K562 (cell line): ENCODE measurements around the gene XPNPEP1. TPM values are rescaled to one million over a fixed set of nuclear protein-coding genes. Genes with fewer than 3 reads are reported as not detected.

ENCODE experiments used
- ATAC-seq: fragments of 200-7000 bp; cut with Tn5 transposase; 3 replicates; pipeline ENCODE4 v1.9.1; 2020; ENCODE audit warnings: moderate library complexity
- BruUV-seq: library from RNA; stranded (reverse); fragments of 400-500 nt; replicated peaks from 2 replicates; lab custom pipeline; 2021; lab: Mats Ljungman, UMichigan
- CTCF ChIA-PET: fragments of 300-600 bp; formaldehyde crosslinking; extraction: SDS; loops from one replicate; lab custom pipeline; 2021; ENCODE audit warnings: low intra/inter-chr PET ratio; lab: Yijun Ruan, JAX
- POLR2A ChIA-PET: fragments of 300-600, 350-650 bp; sonication (Branson Sonifier 250); formaldehyde crosslinking; extraction: SDS; loops from one replicate; lab custom pipeline; 2021; ENCODE audit warnings: antibody characterized with exemption, inconsistent platforms; lab: Yijun Ruan, JAX
- DNase-seq, 4 experiments: peaks; one replicate each; pipeline versions ENCODE4 v3.0.0 to v3.0.0-alpha.2; 2011 to 2018; ENCODE audit warnings: low spot score in 3 of 4, mixed read lengths in 3 of 4; ENCODE audit errors: extremely low read depth in 1 of 4
- FAIRE-seq: peaks from 2 replicates; lab custom pipeline; 2011; peaks lifted over from hg19 to GRCh38; lab: Jason Lieb, UNC
- H2AFZ ChIP-seq: 2 replicates; pipeline ENCODE4 v1.6.0; 2011; ENCODE audit warnings: low read depth, low read length, control low read depth, inconsistent platforms
- H3K27ac ChIP-seq: fragments of 200-600 bp; 3 replicates; pipeline ENCODE4 v1.8.0; 2011; ENCODE audit warnings: low read depth, mild to moderate bottlenecking, control low read depth, inconsistent platforms, low read length, moderate library complexity, mixed read lengths; ENCODE audit errors: extremely low read depth
- H3K27me3 ChIP-seq, 2 experiments: fragments of 300-600 bp in 1 of 2; 2 replicates in 1 of 2; 3 replicates in 1 of 2; pipeline versions ENCODE4 v1.6.0 to v1.8.0; 2011; ENCODE audit warnings: inconsistent platforms in 2 of 2, low read length in 2 of 2, mild to moderate bottlenecking in 1 of 2, mixed read lengths in 1 of 2, moderate library complexity in 1 of 2; ENCODE audit not compliant: control insufficient read depth in 2 of 2, insufficient read depth in 2 of 2
- H3K36me3 ChIP-seq: fragments of 300-600 bp; 3 replicates; pipeline ENCODE4 v1.8.0; 2011; ENCODE audit warnings: mild to moderate bottlenecking, low read length, inconsistent platforms; ENCODE audit not compliant: control insufficient read depth, insufficient read depth
- H3K4me1 ChIP-seq, 2 experiments: fragments of 200-600 bp in 1 of 2; replicated peaks in 1 of 2; 2 replicates in 1 of 2; 3 replicates in 1 of 2; pipeline versions ENCODE4 v1.5.1 to v1.8.0; 2011; ENCODE audit warnings: inconsistent platforms in 2 of 2, low read length in 2 of 2, mild to moderate bottlenecking in 1 of 2, mixed read lengths in 1 of 2, moderate library complexity in 1 of 2; ENCODE audit not compliant: control insufficient read depth in 2 of 2, insufficient read depth in 2 of 2
- H3K4me2 ChIP-seq: 2 replicates; pipeline ENCODE4 v1.6.1; 2011; ENCODE audit warnings: low read length, control low read depth, inconsistent platforms, mixed read lengths; ENCODE audit not compliant: insufficient read depth
- H3K4me3 ChIP-seq: fragments of 200-600 bp; sonication (generic), shearing (Covaris generic); 2 replicates; pipeline ENCODE4 v1.5.1; 2016; ENCODE audit warnings: control low read depth, inconsistent platforms
- H3K79me2 ChIP-seq: fragments of 200-600 bp; 3 replicates; pipeline ENCODE4 v1.8.0; 2011; ENCODE audit warnings: low read length, inconsistent platforms; ENCODE audit not compliant: control insufficient read depth, insufficient read depth
- H3K9ac ChIP-seq, 2 experiments: 2 replicates each; pipeline versions ENCODE4 v1.6.0 to v1.6.1; 2011; ENCODE audit warnings: low read depth in 2 of 2, low read length in 2 of 2, control low read depth in 1 of 2, inconsistent platforms in 1 of 2, mild to moderate bottlenecking in 1 of 2, mixed read lengths in 1 of 2; ENCODE audit not compliant: insufficient read depth in 1 of 2
- H3K9me1 ChIP-seq: one replicate; pipeline ENCODE4 v1.6.0; 2011; ENCODE audit warnings: inconsistent platforms, mild to moderate bottlenecking, low read length, moderate library complexity; ENCODE audit not compliant: control insufficient read depth, insufficient read depth
- H3K9me3 ChIP-seq: replicated peaks from 2 replicates; pipeline ENCODE4 v1.5.1; 2011; ENCODE audit warnings: low read depth, low read length, inconsistent platforms; ENCODE audit not compliant: control insufficient read depth, insufficient read depth
- H4K20me1 ChIP-seq: replicated peaks from 2 replicates; pipeline ENCODE4 v1.6.1; 2011; ENCODE audit warnings: low read length, inconsistent platforms, mixed read lengths; ENCODE audit not compliant: control insufficient read depth, insufficient read depth
- ADNP ChIP-seq: fragments of 200-800 bp; sonication (Bioruptor generic); IDR thresholded peaks from 2 replicates; pipeline ENCODE4 v1.6.1; 2016; ENCODE audit warnings: missing genetic modification characterization, missing compliant biosample characterization
- ARNT ChIP-seq, 2 experiments: fragments of 450-650 bp; IDR thresholded peaks; 2 replicates each; pipeline ENCODE4 v1.6.1; 2016; ENCODE audit warnings: mild to moderate bottlenecking in 1 of 2
- CAMTA2 ChIP-seq: fragments of 250-450 bp; sonication (Bioruptor Pico); conservative IDR thresholded peaks from 2 replicates; pipeline ENCODE4 v1.5.1; 2022
- CBFB ChIP-seq: sonication (generic); formaldehyde crosslinking; IDR thresholded peaks from 2 replicates; pipeline ENCODE4 v1.4.0; 2020; ENCODE audit warnings: mild to moderate bottlenecking, missing genetic modification reagents
- DIDO1 ChIP-seq: fragments of 450-650 bp; IDR thresholded peaks from 2 replicates; pipeline ENCODE4 v1.6.1; 2016; ENCODE audit warnings: low read depth, missing biosample characterization, missing genetic modification characterization
- JUN ChIP-seq, 2 experiments: sonication (generic) in 1 of 2; formaldehyde crosslinking in 1 of 2; IDR thresholded peaks; 2 replicates each; pipeline versions ENCODE4 v1.6.1 to v1.8.0; 2012 to 2022; ENCODE audit warnings: borderline replicate concordance in 2 of 2, mild to moderate bottlenecking in 2 of 2, improper control_type of control experiment in 1 of 2, low read depth in 1 of 2, low read length in 1 of 2, missing genetic modification reagents in 1 of 2
- KLF10 ChIP-seq: fragments of 250-450 bp; sonication (Bioruptor Pico); IDR thresholded peaks from 2 replicates; pipeline ENCODE4 v1.6.1; 2021; ENCODE audit warnings: matching md5 sums
- KLF16 ChIP-seq: IDR thresholded peaks from 2 replicates; pipeline ENCODE4 v1.6.1; 2016; ENCODE audit warnings: antibody characterized with exemption
- MAFK ChIP-seq: IDR thresholded peaks from 2 replicates; pipeline ENCODE4 v1.6.1; 2011; ENCODE audit warnings: low read length, improper control_type of control experiment
- MBD2 ChIP-seq: sonication (generic); IDR thresholded peaks from 2 replicates; pipeline ENCODE4 v1.6.1; 2016; ENCODE audit warnings: low read depth, borderline replicate concordance
- MECOM ChIP-seq: fragments of 250-450 bp; sonication (Bioruptor Pico); IDR thresholded peaks from 2 replicates; pipeline ENCODE4 v1.8.0; 2022; ENCODE audit warnings: inconsistent platforms
- PHTF2 ChIP-seq: fragments of 250-450 bp; sonication (Bioruptor Pico); IDR thresholded peaks from 2 replicates; pipeline ENCODE4 v1.5.0; 2021; ENCODE audit warnings: mild to moderate bottlenecking
- RBM17 ChIP-seq: fragments of 200-400 bp; formaldehyde crosslinking; IDR thresholded peaks from 2 replicates; pipeline ENCODE4 v1.6.1; 2017; ENCODE audit warnings: low read depth, mild to moderate bottlenecking, low read length, borderline replicate concordance
- RBM22 ChIP-seq: fragments of 200-400 bp; formaldehyde crosslinking; IDR thresholded peaks from 2 replicates; pipeline ENCODE4 v1.6.1; 2018; ENCODE audit warnings: low read length, low read depth; ENCODE audit not compliant: poor library complexity, severe bottlenecking
- TAF7 ChIP-seq: fragments of 450-650 bp; IDR thresholded peaks from 2 replicates; pipeline ENCODE4 v1.6.1; 2016; ENCODE audit warnings: missing genetic modification characterization, missing compliant biosample characterization
- ZNF146 ChIP-seq: IDR thresholded peaks from one replicate; pipeline ENCODE4 v1.6.1; 2018; ENCODE audit warnings: missing compliant biosample characterization; ENCODE audit not compliant: unreplicated experiment
- ZNF316 ChIP-seq: fragments of 450-650 bp; IDR thresholded peaks from 2 replicates; pipeline ENCODE4 v1.6.1; 2016
- ZNF75A ChIP-seq: fragments of 450-650 bp; formaldehyde crosslinking; IDR thresholded peaks from 2 replicates; pipeline ENCODE4 v1.4.0; 2020; ENCODE audit warnings: mild to moderate bottlenecking
- ZNF780A ChIP-seq: fragments of 250-450 bp; sonication (Bioruptor Pico); IDR thresholded peaks from 2 replicates; pipeline ENCODE4 v1.5.0; 2021; ENCODE audit warnings: mild to moderate bottlenecking
- WGBS: fragments of 100-300 bp; shearing (Covaris generic); methylation state at CpG from one replicate; pipeline ENCODE4 v1.1.6; 2016; ENCODE audit warnings: low coverage, mixed read lengths; ENCODE audit not compliant: insufficient coverage; ENCODE audit errors: missing lambda C conversion rate; 5-methylcytosine and 5-hydroxymethylcytosine counted together
- in situ Hi-C: fragments of 300-500 bp; cut with MboI; formaldehyde crosslinking; loops from 4 replicates; pipeline ENCODE4 v1.15.0; 2018; ENCODE audit warnings: inconsistent platforms, mixed read lengths
- intact Hi-C: fragments of 100-400 bp; cut with micrococcal nuclease; formaldehyde crosslinking; loops from 2 replicates; pipeline ENCODE4 v1.14.2; 2022
- polyA plus RNA-seq, 8 experiments: library from polyadenylated mRNA; depleted of rRNA in 4 of 8; stranded (reverse) in 5 of 8; unstranded in 3 of 8; fragments of >200 nt; fragmentation: Nextera tagmentation in 2 of 8; fragmentation: Illumina TruSeq in 1 of 8; extraction: Ambion mirVana in 2 of 8; extraction: Trizol in 1 of 8; gene quantifications; 2 replicates each; pipeline versions ENCODE4 v1.2.1 to v1.2.3, GENCODE V29; 2011 to 2014; ENCODE audit warnings: inconsistent platforms in 1 of 8, missing spikeins in 1 of 8
- total RNA-seq, 7 experiments: library from RNA; depleted of rRNA in 6 of 7; stranded (reverse); fragments of >200 nt in 6 of 7; fragmentation: Illumina TruSeq in 2 of 7; extraction: Trizol in 2 of 7; gene quantifications; 2 replicates each; pipeline versions ENCODE4 v1.2.1 to v1.2.3, GENCODE V29; 2011 to 2021; ENCODE audit warnings: low replicate concordance in 1 of 7

XPNPEP1 gene
- total and polyA plus RNA-seq, 9 of the 15 experiments (the other 6 are each of a cell fraction or from before 2014, with no cell fraction given): 24.2 to 93.5 (median 40.1) TPM

GRCh38 chr10:109820620-109821405 is 102.5 kb downstream of the XPNPEP1 start:
- Histone ChIP-seq H3K27me3 (no peaks in the 10 kb centered on the region), H3K9me3 (no peaks in the 10 kb centered on the region), H3K4me1 (no peaks in the 10 kb centered on the region), H3K9me1 (no peaks in the 10 kb centered on the region), H3K36me3 (no peaks in the 10 kb centered on the region), H3K27ac (no peak overlapping the region), H3K4me3 (no peak overlapping the region), H4K20me1 (no peaks in the 10 kb centered on the region), H2AFZ (no peak overlapping the region), H3K79me2 (no peaks in the 10 kb centered on the region), H3K4me2 (no peak overlapping the region), H3K9ac (no peak overlapping the region)
- TF ChIP-seq ARNT (IDR thresholded peaks at IDR 0.05): no peak
- no peak for TF ChIP-seq PHTF2 (CRISPR knock-in tag)
- TF ChIP-seq KLF10: no peak
- no peak for TF ChIP-seq MAFK
- TF ChIP-seq RBM17: no peak
- TF ChIP-seq CBFB (CRISPR knock-in tag): no peak
- TF ChIP-seq ZNF146 (CRISPR knock-in tag): no peak
- TF ChIP-seq ZNF780A (CRISPR knock-in tag): no peak
- TF ChIP-seq MBD2: no peak
- no peak for TF ChIP-seq JUN (IDR thresholded peaks at IDR 0.05; ENCODE audit: borderline replicate concordance, low read depth, low read length)
- no peak for TF ChIP-seq JUN (CRISPR knock-in tag; IDR thresholded peaks at IDR 0.05; ENCODE audit: borderline replicate concordance)
- no peak for TF ChIP-seq ADNP (tag)
- no peak for TF ChIP-seq RBM22
- no peak for TF ChIP-seq CAMTA2 (CRISPR knock-in tag)
- TF ChIP-seq DIDO1 (tag): no peak
- no peak for TF ChIP-seq MECOM
- no peak for TF ChIP-seq ZNF316
- no peak for TF ChIP-seq ZNF75A (CRISPR knock-in tag)
- TF ChIP-seq TAF7 (tag): no peak
- TF ChIP-seq KLF16: no peak
- WGBS: 0% methylated on average over 6 of the region's 7 CpGs
- FAIRE-seq: no peak
- intact Hi-C loops (no loop called here), in situ Hi-C loops (no loop called here)
- BruUV-seq: no TSS peak
- CTCF ChIA-PET: no interaction called here
- no peak for ATAC-seq
- DNase-seq: no peak
- POLR2A ChIA-PET: no interaction called here
